H9 (cell line): Measurements from ENCODE around the gene LBHD2. TPM values are rescaled to one million over a fixed set of nuclear protein-coding genes. Genes with fewer than 3 reads are reported as not detected.

Source experiments
- DNase-seq: peaks from one replicate; pipeline ENCODE4 v3.0.0-alpha.2; 2017
- H2AFZ ChIP-seq: one replicate; pipeline ENCODE4 v1.6.1; 2013; ENCODE audit warnings: mild to moderate bottlenecking, low read length, control low read depth, moderate library complexity
- H2AK5ac ChIP-seq: 2 replicates; pipeline ENCODE4 v1.6.1; 2013; ENCODE audit warnings: low read length, control low read depth, mixed read lengths; ENCODE audit not compliant: insufficient read length
- H2BK120ac ChIP-seq: one replicate; pipeline ENCODE4 v1.6.1; 2013; ENCODE audit warnings: low read depth, mild to moderate bottlenecking, low read length, control low read depth, inconsistent platforms; ENCODE audit not compliant: poor library complexity, severe bottlenecking
- H2BK12ac ChIP-seq: 2 replicates; pipeline ENCODE4 v1.6.1; 2013; ENCODE audit warnings: low read length, control low read depth, mixed read lengths, low read depth; ENCODE audit not compliant: insufficient read length
- H2BK15ac ChIP-seq: 2 replicates; pipeline ENCODE4 v1.6.1; 2013; ENCODE audit warnings: low read depth, low read length, control low read depth
- H2BK20ac ChIP-seq: one replicate; pipeline ENCODE4 v1.6.1; 2013; ENCODE audit warnings: low read depth, mild to moderate bottlenecking, low read length, control low read depth, inconsistent platforms; ENCODE audit not compliant: poor library complexity, severe bottlenecking
- H2BK5ac ChIP-seq: 2 replicates; pipeline ENCODE4 v1.6.1; 2013; ENCODE audit warnings: low read length, control low read depth, mixed read lengths; ENCODE audit not compliant: insufficient read length
- H3K14ac ChIP-seq: 2 replicates; pipeline ENCODE4 v1.6.1; 2013; ENCODE audit warnings: low read length, control low read depth; ENCODE audit not compliant: insufficient read depth
- H3K18ac ChIP-seq: 2 replicates; pipeline ENCODE4 v1.6.1; 2013; ENCODE audit warnings: low read depth, mild to moderate bottlenecking, mixed read lengths, low read length, control low read depth; ENCODE audit not compliant: insufficient read length
- H3K23ac ChIP-seq: 2 replicates; pipeline ENCODE4 v1.6.1; 2013; ENCODE audit warnings: low read length, control low read depth, mixed read lengths, low read depth; ENCODE audit not compliant: insufficient read length
- H3K23me2 ChIP-seq: 2 replicates; pipeline ENCODE4 v1.6.1; 2013; ENCODE audit warnings: low read depth, mild to moderate bottlenecking, mixed read lengths, low read length, control low read depth; ENCODE audit not compliant: insufficient read length, poor library complexity, severe bottlenecking
- H3K27ac ChIP-seq: 2 replicates; pipeline ENCODE4 v1.5.1; 2013; ENCODE audit warnings: low read length, control low read depth, mixed read lengths, low read depth; ENCODE audit not compliant: insufficient read length
- H3K27me3 ChIP-seq: 2 replicates; pipeline ENCODE4 v1.6.1; 2013; ENCODE audit warnings: low read length, control low read depth, inconsistent platforms; ENCODE audit not compliant: insufficient read depth
- H3K4ac ChIP-seq: 2 replicates; pipeline ENCODE4 v1.6.1; 2013; ENCODE audit warnings: low read depth, mild to moderate bottlenecking, control low read depth, inconsistent platforms, low read length, moderate library complexity
- H3K4me1 ChIP-seq: 2 replicates; pipeline ENCODE4 v1.6.1; 2013; ENCODE audit warnings: low read length, control low read depth, inconsistent platforms; ENCODE audit not compliant: insufficient read depth
- H3K4me2 ChIP-seq: 2 replicates; pipeline ENCODE4 v1.6.1; 2013; ENCODE audit warnings: low read length, control low read depth, mixed read lengths; ENCODE audit not compliant: insufficient read length, insufficient read depth
- H3K56ac ChIP-seq: 2 replicates; pipeline ENCODE4 v1.6.1; 2013; ENCODE audit warnings: low read depth, mild to moderate bottlenecking, mixed read lengths, low read length, control low read depth; ENCODE audit not compliant: insufficient read length
- H3K79me1 ChIP-seq: 2 replicates; pipeline ENCODE4 v1.6.1; 2013; ENCODE audit warnings: low read depth, mild to moderate bottlenecking, moderate library complexity, low read length, control low read depth, inconsistent platforms; ENCODE audit not compliant: insufficient read depth, poor library complexity, severe bottlenecking
- H3K79me2 ChIP-seq: 2 replicates; pipeline ENCODE4 v1.6.1; 2013; ENCODE audit warnings: low read length, control low read depth, inconsistent platforms; ENCODE audit not compliant: insufficient read depth
- H3K9ac ChIP-seq: 2 replicates; pipeline ENCODE4 v1.6.1; 2013; ENCODE audit warnings: low read length, control low read depth, mixed read lengths; ENCODE audit not compliant: insufficient read length; ENCODE audit errors: extremely low read depth
- H3K9me3 ChIP-seq: one replicate; pipeline ENCODE4 v1.6.1; 2013; ENCODE audit warnings: low read depth, low read length, inconsistent platforms; ENCODE audit not compliant: control insufficient read depth
- H3T11ph ChIP-seq: one replicate; pipeline ENCODE4 v1.6.1; 2013; ENCODE audit warnings: mild to moderate bottlenecking, low read length, control low read depth, inconsistent platforms
- H4K20me1 ChIP-seq: one replicate; pipeline ENCODE4 v1.6.1; 2013; ENCODE audit not compliant: control insufficient read depth, insufficient read length, insufficient read depth
- H4K5ac ChIP-seq: 2 replicates; pipeline ENCODE4 v1.6.1; 2013; ENCODE audit warnings: low read depth, mild to moderate bottlenecking, mixed read lengths, low read length, control low read depth; ENCODE audit not compliant: insufficient read length
- H4K8ac ChIP-seq: replicated peaks from 2 replicates; pipeline ENCODE4 v1.6.1; 2013; ENCODE audit warnings: low read length, control low read depth, mixed read lengths, low read depth; ENCODE audit not compliant: insufficient read length
- H4K91ac ChIP-seq: 2 replicates; pipeline ENCODE4 v1.6.1; 2013; ENCODE audit warnings: low read depth, mild to moderate bottlenecking, moderate library complexity, mixed read lengths, low read length, control low read depth; ENCODE audit not compliant: insufficient read length
- H3K27ac Mint-ChIP-seq, 3 experiments: 2 replicates in 2 of 3; 3 replicates in 1 of 3; pipeline ENCODE4 v1.8.0; 2020 to 2021; ENCODE audit warnings: mixed read lengths in 3 of 3, mild to moderate bottlenecking in 1 of 3, moderate library complexity in 1 of 3
- H3K27me3 Mint-ChIP-seq: 2 replicates; pipeline ENCODE4 v1.8.0; 2021; ENCODE audit warnings: low read depth, mild to moderate bottlenecking, moderate library complexity, mixed read lengths
- H3K36me3 Mint-ChIP-seq, 3 experiments: 2 replicates in 2 of 3; 3 replicates in 1 of 3; pipeline ENCODE4 v1.8.0; 2020 to 2021; ENCODE audit warnings: low read depth in 3 of 3, mixed read lengths in 3 of 3; ENCODE audit not compliant: insufficient read depth in 1 of 3
- H3K4me1 Mint-ChIP-seq, 2 experiments: 2 replicates each; pipeline ENCODE4 v1.8.0; 2020; ENCODE audit warnings: mixed read lengths in 2 of 2
- H3K4me3 Mint-ChIP-seq, 2 experiments: 2 replicates in 1 of 2; 3 replicates in 1 of 2; pipeline ENCODE4 v1.8.0; 2020 to 2021; ENCODE audit warnings: mild to moderate bottlenecking in 2 of 2, mixed read lengths in 2 of 2, moderate library complexity in 1 of 2
- H3K9me3 Mint-ChIP-seq, 2 experiments: 2 replicates in 1 of 2; 3 replicates in 1 of 2; pipeline ENCODE4 v1.8.0; 2020; ENCODE audit warnings: mild to moderate bottlenecking in 2 of 2, mixed read lengths in 2 of 2, moderate library complexity in 1 of 2
- CTCF ChIP-seq: fragments of 200-600 bp; sonication (generic); conservative IDR thresholded peaks from 3 replicates; pipeline ENCODE4 v1.8.0; 2021; ENCODE audit warnings: antibody characterized with exemption, mild to moderate bottlenecking
- WGBS: extraction: QIAGEN DNeasy Blood & Tissue Kit; methylation state at CpG from one replicate; pipeline ENCODE4 v1.1.7; 2013; ENCODE audit warnings: missing lambda C conversion rate, low lambda C conversion rate, mixed read lengths; ENCODE audit not compliant: insufficient read length; ENCODE audit errors: extremely low coverage; 5-methylcytosine and 5-hydroxymethylcytosine counted together
- total RNA-seq: library from RNA; stranded (reverse); gene quantifications from 2 replicates; pipeline ENCODE4 v1.2.1, GENCODE V29; 2021

LBHD2 gene
- total RNA-seq, 1 experiment from 2014 or later = not detected

DNA sequence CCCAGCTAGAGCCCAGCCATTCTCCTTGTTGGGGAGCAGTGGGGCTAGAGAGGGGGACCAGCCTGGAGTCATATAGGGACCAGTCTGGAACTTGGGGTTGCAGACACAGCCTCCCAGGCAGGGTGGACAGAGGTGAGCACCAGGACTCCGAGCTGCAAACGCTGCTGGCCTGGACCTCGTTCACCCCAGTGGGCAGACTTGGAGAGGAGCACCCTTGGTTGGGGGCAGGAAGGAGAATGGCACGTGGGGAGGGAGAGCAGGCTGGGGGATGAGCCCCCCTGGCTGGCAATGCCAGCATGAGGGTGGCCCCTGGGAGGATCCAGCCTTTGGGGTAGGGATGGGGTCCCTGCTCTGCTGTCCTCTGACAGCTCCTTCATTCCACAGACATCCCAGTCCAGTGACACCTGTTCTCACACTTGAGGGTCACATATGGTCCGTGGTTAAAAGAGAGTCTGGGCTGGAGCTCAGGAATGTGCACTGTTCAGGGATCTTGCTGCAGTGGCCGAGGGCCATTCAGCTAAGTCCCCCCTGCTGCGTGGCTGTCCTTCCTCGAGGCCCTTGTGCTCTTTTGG is 2.8 kb downstream of the LBHD2 start:
- Histone ChIP-seq H3K9ac (no peak overlapping the region), H2BK12ac (no peak overlapping the region), H3K27ac (no peak overlapping the region), H2BK20ac (no peak overlapping the region), H2BK5ac (no peak overlapping the region), H3K56ac (no peak overlapping the region), H3K23me2 (peaks cover 4% of the 10 kb centered on the region), H3K23ac (no peak overlapping the region), H3K4me1 (no peaks in the 10 kb centered on the region), H4K91ac (no peak overlapping the region), H2BK15ac (no peak overlapping the region), H2AFZ (no peak overlapping the region), H3K14ac (no peak overlapping the region), H4K8ac (no peak overlapping the region), H4K20me1 (no peaks in the 10 kb centered on the region), H2AK5ac (no peak overlapping the region), H3K18ac (no peak overlapping the region), H3K4me2 (no peak overlapping the region), H3T11ph (no peak overlapping the region), H3K79me1 (no peaks in the 10 kb centered on the region), H3K9me3 (no peaks in the 10 kb centered on the region), H3K4ac (no peak overlapping the region), H3K27me3 (peaks cover 1% of the 10 kb centered on the region; the same call in 1 of the 2 replicates), H3K79me2 (no peaks in the 10 kb centered on the region), H4K5ac (no peak overlapping the region), H2BK120ac (no peak overlapping the region)
- H3K27ac Mint-ChIP-seq = no peak overlapping the region
- H3K4me3 Mint-ChIP-seq = no peak overlapping the region
- peaks cover 11% of the 10 kb centered on the region for H3K27me3 Mint-ChIP-seq
- H3K9me3 Mint-ChIP-seq = no peaks in the 10 kb centered on the region
- no peak for DNase-seq
- peaks cover 5 to 12% of the 10 kb centered on the region in 2 experiments for H3K4me1 Mint-ChIP-seq
- no CpG with 5 or more reads among the region's 8 CpGs for WGBS
- no peaks in the 10 kb centered on the region for H3K36me3 Mint-ChIP-seq
- no peak for TF ChIP-seq CTCF
